Stimulated activated CD4-positive, alpha-beta T cell treated with anti-CD3 and anti-CD28 coated beads, Interleukin-4, amount 100 ng/mL, for 1 hour (primary cell): ENCODE measurements around the gene KDELR3.

Experiments used
- DNase-seq: peaks from one replicate; pipeline ENCODE4 v3.0.0-alpha.2; 2020

The KDELR3 gene

GRCh38 chr22:38523479-38523878 is 55.6 kb downstream of the KDELR3 start:
- no peak for DNase-seq

DNA sequence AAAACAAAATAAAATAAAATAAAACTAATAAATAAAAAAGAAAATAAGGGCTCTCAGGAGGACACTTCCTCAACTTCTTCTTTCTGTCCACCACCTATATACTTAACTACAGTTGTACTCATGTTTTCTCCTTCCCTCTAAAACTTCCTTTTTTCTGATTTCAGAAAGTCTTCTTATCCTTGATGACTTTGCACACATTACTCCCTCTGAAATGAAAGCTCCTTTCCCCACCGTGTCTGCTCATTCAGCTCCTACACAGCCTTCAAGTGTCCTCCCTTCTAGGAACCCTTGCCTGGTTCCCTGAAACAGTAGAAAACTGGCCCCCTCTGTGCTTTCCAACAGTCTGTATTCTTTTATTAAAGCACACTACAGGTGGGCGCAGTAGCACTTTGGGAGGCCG is 56.5 kb downstream of the KDELR3 start:
- DNase-seq = no peak

DNA sequence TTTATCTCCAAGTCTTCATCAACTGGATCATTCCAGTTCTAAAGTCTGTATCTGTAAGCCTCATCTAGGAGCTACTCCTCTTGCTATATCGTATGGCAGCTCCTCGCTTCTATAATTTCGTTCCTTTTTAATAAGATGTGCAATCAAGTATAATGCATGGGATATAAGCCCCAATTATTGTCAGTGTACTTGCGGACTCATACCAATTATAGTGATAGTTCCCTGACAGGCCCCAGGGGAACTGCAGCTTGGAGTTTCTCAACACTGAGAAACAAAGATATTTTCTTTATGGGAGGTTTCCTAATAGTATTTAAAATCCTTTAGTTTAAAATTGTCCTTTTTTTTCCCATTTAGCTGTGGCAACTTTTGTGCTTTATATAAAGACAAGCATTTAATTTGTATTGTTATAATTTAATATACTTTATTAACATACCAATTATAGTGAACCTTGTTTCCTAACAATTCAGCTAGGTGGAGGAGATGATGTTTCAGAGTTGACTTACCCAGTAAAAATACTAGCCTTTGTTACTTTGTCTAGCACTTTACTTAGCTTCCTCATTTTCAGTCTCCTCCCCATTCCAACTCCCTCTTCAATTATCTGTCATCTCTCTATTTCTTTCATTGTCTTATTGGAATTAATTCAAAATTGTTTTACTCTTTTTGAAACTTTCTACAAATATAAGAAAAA is 63.5 kb downstream of the KDELR3 start:
- no peak for DNase-seq
